Measurements from ENCODE around the gene GNAT3.

GNAT3 gene
- long read RNA-seq, donor 1: 0 reads
- long read RNA-seq, donor 2: 0 reads
- long read RNA-seq, donor 3: 0 reads
- long read RNA-seq, donor 4: 0 reads
- long read RNA-seq, donor 5: 0 reads
- long read RNA-seq, donor 6: 0 reads
- long read RNA-seq, donor 7: 0 reads
- long read RNA-seq, donor 8: 0 reads

DNA sequence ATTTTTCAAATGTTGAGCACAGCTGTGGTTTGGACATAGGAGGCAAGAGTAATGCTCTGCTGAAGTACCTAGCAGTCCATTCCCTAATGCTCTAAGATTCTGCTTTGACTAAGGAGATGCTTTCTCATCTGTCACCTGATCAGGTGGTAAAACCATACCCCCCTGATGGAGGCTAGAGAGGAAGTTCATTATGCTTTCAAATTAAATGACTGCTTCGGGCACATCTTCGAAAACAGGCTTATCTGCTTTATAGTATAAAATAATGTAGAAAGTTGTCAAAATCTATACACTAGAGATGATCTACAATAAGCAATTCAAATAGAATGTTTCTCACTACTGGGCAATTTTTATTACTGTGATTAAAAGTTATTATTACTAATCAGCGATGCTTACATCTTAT, at the start of gene GNAT3:
Gene GNAT3 (minus strand): TSS at position 101 of the 400 bp plus-strand sequence. CDS start 138 bp downstream, outside the sequence.
- no peak for DNase-seq

DNA sequence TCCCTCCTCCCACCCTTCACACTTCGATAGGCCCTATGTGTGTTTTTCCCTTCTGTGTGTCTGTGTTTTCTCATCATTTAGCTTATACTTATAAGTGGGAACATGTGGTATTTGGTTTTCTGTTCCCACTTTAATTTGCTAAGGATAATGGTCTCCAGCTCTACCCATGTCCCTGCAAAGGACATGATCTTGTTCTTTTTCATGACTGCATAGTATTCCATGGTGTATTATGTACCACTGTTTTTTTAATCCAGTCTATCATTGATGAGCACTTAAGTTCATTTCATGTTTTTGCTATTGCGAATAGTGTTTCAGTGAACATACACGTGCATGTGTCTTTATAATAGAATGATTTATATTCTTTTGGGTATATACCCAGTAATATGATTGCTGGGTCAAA, 46.3 kb upstream of the GNAT3 start:
- no peak for DNase-seq

GRCh38 chr7:80552031-80552694, 40.3 kb upstream of the GNAT3 start:
- no peak for DNase-seq

DNA sequence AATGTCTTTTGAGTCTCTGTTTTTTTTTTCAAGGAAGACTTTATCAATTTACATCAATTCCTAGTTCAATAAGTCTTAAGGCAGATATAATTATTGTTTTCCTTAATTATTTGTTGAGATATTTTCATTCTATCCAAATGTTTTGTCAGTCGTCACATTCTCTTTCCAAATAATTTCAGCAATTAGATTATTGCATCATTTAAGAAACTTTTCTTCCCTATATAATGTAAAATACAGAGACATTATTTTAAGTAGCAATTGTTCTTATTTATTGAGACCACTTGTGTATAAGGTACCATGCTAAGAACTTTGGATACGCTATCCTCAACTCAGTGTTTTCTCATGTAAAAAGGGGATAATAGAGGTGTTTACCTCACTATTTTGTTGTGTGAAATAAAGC, 38.1 kb upstream of the GNAT3 start:
- DNase-seq: no peak

DNA sequence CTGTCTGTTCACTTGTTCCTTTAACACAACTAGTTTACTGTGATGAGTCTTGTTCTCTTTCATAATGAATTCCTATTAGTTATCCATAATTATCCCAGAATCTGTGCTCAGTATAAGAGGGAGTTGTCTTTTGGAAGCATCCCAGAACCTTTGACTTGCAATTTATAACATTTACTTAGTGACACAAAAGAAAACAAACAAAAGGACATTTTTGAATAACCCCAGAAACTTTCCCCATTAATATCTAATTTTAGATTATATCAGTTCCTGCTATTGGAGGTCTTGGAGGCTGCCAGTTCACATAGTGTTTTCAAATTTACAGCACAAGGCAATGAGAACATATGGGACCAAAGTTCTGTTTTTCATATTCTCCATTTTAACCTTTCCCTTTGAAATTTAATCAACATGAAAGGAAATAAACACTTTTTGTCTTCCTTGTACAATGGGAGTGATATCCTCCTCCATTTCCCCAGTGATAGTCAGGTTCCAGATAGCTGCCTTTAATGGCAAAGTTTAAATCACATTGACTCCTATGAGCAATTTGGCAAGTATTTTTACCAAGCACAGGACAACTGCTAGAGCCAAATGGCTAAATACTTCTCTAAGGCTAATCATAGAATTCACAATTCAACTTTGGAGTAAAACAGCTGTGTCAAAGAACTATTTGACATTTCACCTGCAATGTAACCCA, 37.1 kb upstream of the GNAT3 start:
- DNase-seq: no peak

GRCh38 chr7:80542398-80542797, 30.5 kb upstream of the GNAT3 start:
- no peak for DNase-seq

DNA sequence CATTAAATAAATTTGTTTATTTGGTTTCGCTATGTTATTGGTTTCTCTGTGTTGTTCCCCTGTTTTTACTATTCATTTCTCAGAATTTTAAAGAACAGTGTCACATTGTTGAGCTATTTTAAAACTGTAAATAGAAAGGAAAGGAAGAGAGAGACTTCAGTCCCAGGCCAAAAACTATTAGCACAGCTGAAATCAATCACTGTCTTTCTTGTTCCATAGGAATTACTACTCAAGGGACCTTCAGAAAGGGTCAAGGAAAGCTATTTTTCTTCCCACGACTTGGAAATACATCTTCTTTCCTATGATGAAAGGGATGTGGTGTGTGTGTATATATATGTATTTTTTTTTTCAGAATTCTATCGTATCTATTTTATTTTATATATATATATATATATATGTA, 29.0 kb upstream of the GNAT3 start:
- DNase-seq: no peak

DNA sequence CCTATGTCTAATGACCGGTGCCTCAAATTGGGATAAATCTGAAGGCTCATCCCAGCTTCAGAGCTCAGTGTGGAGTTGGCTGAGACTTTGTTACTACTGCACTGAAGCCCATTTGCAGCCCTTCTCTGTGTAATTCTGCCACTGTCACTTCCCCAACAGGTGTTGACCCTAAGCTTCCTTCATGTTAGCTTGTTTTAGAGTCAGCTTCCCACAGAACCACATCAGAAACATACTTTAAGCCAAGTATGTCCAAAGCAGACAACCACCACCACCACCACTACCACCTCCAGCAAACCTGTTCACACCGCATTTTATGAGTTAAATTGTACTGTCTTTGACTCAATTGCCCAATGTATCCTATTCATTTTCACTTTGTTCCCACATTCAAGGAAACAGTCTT, 25.2 kb upstream of the GNAT3 start:
- DNase-seq: no peak

DNA sequence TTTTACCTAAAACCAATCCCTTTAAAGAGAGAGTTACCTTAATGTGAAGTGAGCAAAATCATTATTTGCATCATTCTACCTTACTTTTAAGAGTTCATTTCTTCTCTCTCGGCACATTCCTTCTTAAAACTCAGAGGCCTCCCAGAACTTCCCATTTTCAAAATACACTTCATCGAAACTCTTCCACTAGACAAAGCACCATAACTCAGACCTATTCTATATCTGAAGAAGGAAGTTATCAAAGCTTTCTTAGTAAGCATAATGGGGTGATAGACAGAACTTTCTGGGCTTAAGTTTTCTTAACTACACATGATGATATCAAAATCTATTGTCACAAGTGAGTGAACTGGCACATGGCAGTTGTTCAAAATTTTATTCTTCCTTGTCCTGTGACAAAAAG, 24.6 kb upstream of the GNAT3 start:
- no peak for DNase-seq

- no peak for DNase-seq
Measured at GRCh38 chr7:80533287-80533686, 21.4 kb upstream of the GNAT3 start.

DNA sequence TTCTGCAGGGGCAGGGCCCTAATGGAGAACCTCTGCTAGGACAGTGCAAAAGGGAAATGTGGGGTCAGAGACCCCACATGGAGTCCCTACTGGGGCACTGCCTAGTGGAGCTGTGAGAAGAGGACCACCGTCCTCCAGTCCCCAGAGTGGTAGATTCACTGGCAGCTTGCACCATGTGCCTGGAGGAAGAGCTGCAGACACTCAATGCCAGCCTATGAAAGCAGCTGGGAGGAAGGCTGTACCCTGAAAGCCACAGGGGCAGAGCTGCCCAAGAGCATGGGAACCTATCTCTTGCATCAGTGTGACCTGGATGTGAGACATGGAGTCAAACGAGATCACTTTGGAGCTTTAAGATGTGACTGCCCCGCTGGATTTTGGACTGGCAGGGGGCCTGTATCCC, 20.3 kb upstream of the GNAT3 start:
- no peak for DNase-seq

- DNase-seq: no peak
Measured at GRCh38 chr7:80530136-80530535, 18.3 kb upstream of the GNAT3 start.

DNA sequence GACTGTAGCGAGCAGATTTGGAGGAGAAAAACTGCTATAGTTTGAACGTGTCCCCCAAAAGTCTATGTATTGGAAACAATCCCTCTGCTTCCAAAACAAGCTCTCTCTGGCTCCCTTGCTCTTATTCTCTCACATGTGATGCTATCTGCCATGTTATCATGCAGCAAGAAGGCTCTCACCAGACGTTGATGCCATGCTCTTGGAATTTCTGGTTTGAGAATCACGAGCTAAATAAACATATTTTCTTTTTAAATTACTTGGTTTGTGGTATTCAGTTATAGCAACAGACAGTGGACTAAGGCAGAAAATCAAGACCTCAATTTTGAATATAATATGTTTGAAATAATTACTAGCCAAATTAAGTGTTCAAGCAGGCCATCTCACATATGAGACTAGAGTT, 17.5 kb upstream of the GNAT3 start:
- no peak for DNase-seq

DNA sequence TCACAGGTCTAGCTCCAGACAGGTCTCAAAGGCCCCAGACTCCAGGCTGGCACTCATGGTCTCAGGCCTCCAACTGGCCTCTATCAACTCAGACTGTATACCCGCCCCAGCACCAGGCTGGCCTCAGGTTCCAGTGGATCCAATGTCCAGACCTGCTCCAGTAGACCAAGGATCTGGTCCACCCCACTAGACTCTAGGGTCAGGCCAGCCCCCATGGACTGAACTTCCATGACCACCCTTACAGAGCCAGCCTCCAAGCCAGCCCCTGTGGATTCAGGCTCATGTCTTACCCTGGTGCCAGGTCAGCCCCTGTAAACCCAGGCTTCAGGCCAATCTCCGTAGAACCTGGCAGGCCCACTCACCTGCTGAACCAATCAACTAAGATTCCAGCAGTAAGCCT, 16.8 kb upstream of the GNAT3 start:
- no peak for DNase-seq

DNA sequence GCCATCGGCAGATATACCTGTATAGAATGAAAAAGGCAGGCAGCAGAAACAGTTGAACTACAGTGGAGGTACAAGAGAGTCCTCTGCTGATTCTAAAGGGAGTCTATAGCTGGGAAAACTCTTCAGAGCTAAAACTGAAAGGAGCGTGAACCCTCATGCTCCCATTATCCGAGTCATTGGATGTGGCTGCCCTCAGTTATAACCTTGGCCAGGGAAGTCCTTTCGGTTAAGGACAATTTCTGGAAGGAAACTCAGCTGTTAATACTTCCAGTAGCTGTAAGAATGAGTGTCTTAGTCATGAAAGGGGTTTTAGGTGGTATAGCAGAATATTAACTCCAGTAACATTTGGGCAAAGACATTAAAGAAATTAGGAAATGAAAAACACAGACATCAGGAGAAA, 14.6 kb upstream of the GNAT3 start:
- DNase-seq: no peak

- no peak for DNase-seq
Measured at GRCh38 chr7:80524693-80525092, 12.8 kb upstream of the GNAT3 start.

- no peak for DNase-seq
Measured at GRCh38 chr7:80521809-80522208, 9.9 kb upstream of the GNAT3 start.

DNA sequence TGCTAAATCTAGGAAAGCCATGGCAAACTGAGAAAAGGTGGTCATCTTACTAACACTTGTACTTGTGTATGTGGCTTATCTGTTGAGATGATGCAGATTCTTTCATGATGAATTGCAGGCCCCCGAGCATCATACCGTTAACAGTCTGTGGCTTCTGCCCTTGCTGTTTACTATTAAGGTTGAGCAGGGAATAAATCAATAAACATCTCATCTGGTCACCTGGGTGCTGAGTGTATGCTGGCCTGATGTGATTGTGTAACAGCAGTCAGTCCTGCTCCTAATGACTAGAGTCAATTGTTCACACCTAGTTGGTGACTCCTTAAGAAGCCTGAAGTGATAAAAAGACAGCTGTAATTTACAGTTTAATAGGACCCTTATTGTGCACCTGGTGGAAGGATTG, 8.3 kb upstream of the GNAT3 start:
- DNase-seq: no peak

GRCh38 chr7:80517282-80517747, 5.5 kb upstream of the GNAT3 start:
- DNase-seq: peak; percentile 6

DNA sequence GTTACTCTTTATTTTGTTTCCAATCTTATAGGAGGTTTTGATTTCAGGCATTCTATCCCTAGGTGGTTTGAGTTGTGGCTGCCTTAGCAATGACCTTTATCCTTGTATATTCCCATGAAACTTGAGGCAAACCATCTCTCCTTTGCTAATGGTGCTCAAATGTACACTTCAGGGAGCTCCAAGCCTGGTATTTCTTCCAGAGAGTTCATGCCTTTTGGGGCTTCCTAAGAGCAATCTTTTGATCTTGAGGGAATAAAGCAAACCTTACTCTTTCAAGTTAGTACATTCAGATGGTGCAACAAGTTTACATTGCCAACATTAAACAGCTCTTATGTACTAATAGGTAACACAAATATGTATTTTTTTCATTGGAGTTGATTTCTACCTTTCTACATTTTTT, 3.4 kb upstream of the GNAT3 start:
- DNase-seq: no peak

- DNase-seq: no peak
Measured at GRCh38 chr7:80510021-80510420, 1.8 kb downstream of the GNAT3 start.

DNA sequence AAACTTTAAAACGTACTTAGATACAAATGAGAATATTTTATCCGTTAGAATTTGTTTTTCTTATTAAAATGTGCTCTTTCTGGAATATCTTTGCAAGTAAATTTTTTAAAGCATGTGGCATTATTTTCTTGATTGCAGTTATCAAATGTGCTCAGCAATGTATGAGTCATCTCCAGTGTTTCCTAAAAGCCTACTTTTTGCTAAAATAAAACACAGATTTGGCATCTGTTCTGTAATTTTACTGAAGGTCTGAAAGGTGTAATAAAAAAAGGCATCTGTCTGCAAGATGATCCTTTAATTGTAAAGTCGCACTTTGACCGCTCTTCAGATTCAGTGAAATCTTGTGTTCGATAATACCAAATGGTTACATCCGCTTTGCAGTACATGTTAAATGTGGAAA, 3.4 kb downstream of the GNAT3 start:
- DNase-seq: no peak

GRCh38 chr7:80505900-80506500, 5.9 kb downstream of the GNAT3 start:
- DNase-seq: no peak

DNA sequence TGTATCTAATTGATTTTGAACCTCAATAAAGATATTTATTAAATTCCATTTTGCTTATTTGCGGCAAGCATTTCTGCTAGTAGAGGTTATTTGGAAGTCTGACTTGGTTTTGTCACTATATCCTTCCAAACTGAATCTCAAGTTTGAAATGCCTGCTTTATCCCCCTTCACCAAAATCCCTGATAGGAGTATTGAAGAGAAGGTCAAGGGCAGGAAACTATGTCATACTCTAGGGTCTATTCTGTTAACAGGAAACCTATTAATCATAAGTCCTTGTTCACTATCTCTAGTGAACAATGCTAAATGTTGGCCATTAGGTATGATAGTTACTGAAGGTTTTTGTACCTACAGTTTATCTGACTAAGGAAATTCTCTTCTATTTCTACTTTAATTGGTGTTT, 11.5 kb downstream of the GNAT3 start:
- no peak for DNase-seq
